Ammon's horn (tissue), 1 donor: ENCODE results near the gene EP300.
"Not testable (repeated sequence)": the region's sequence is repeated elsewhere in the genome, so short reads cannot be mapped to it uniquely, and the experiment has no call there.

Experiments
- DNase-seq: peaks from one replicate; pipeline ENCODE4 v3.0.0-alpha.2; 2016; ENCODE audit warnings: low spot score

EP300 gene

GRCh38 chr22:41085842-41086241 lies 6.5 kb upstream of the EP300 start:
- no peak for DNase-seq

- peak; percentile 98 for DNase-seq
These were observed 1.0 kb upstream of the EP300 start for GRCh38 chr22:41091132-41092022.

GRCh38 chr22:41092847-41093411 lies 537 bp downstream of the EP300 start:
- peak; percentile 26 for DNase-seq

GRCh38 chr22:41094041-41094593 lies 1.7 kb downstream of the EP300 start:
- DNase-seq: peak; percentile 56

- no peak for DNase-seq
These were observed 4.0 kb downstream of the EP300 start for GRCh38 chr22:41096391-41096790.

GRCh38 chr22:41096841-41097240 lies 4.4 kb downstream of the EP300 start:
- no peak for DNase-seq

GRCh38 chr22:41099036-41099435 lies 6.6 kb downstream of the EP300 start:
- DNase-seq: no peak

- DNase-seq: no peak
These were observed 14.0 kb downstream of the EP300 start for GRCh38 chr22:41106122-41106968.

- DNase-seq: not testable (repeated sequence)
These were observed 14.6 kb downstream of the EP300 start for GRCh38 chr22:41106969-41107325.

GRCh38 chr22:41110968-41111367 lies 18.6 kb downstream of the EP300 start:
- DNase-seq: no peak

GRCh38 chr22:41116342-41116741 lies 23.9 kb downstream of the EP300 start:
- DNase-seq: no peak

GRCh38 chr22:41117127-41117965 lies 25.0 kb downstream of the EP300 start:
- no peak for DNase-seq

- DNase-seq: no peak
These were observed 30.8 kb downstream of the EP300 start for GRCh38 chr22:41123151-41123550.

GRCh38 chr22:41124086-41124485 lies 31.7 kb downstream of the EP300 start:
- no peak for DNase-seq

- peak; percentile 9 for DNase-seq
These were observed 35.1 kb downstream of the EP300 start for GRCh38 chr22:41127451-41127850.

- no peak for DNase-seq
These were observed 36.2 kb downstream of the EP300 start for GRCh38 chr22:41128606-41129005.

- DNase-seq: no peak
These were observed 40.2 kb downstream of the EP300 start for GRCh38 chr22:41132550-41132949.

- DNase-seq: peak; percentile 39
These were observed 48.1 kb downstream of the EP300 start for GRCh38 chr22:41140365-41140957.

- DNase-seq: not testable (repeated sequence)
These were observed 53.5 kb downstream of the EP300 start for GRCh38 chr22:41145921-41146320.

GRCh38 chr22:41146573-41146972 lies 54.2 kb downstream of the EP300 start:
- DNase-seq: no peak

- no peak for DNase-seq
These were observed 55.3 kb downstream of the EP300 start for GRCh38 chr22:41147722-41148121.
